GM23338 (cell line): ENCODE results near the gene TFPI2.

ENCODE experiments used
- CREB1 ChIP-seq: fragments of 250-450 bp; sonication (Bioruptor Pico); IDR thresholded peaks from 2 replicates; pipeline ENCODE4 v1.5.0; 2020; ENCODE audit warnings: low read depth, mild to moderate bottlenecking, moderate library complexity
- EZH2 ChIP-seq: fragments of 200-600 bp; sonication (generic); IDR thresholded peaks from one replicate; pipeline ENCODE4 v1.8.0; 2017; ENCODE audit warnings: antibody characterized with exemption, mild to moderate bottlenecking, low read depth; ENCODE audit not compliant: unreplicated experiment
- EZH2phosphoT487 ChIP-seq: fragments of 200-600 bp; sonication (generic); IDR thresholded peaks from one replicate; pipeline ENCODE4 v1.8.1; 2018; ENCODE audit warnings: antibody characterized with exemption; ENCODE audit not compliant: unreplicated experiment
- POLR2AphosphoS5 ChIP-seq: IDR thresholded peaks from 2 replicates; pipeline ENCODE4 v1.6.1; 2016; ENCODE audit warnings: antibody characterized with exemption, low read depth
- ZNF331 ChIP-seq: fragments of 250-450 bp; sonication (Bioruptor Pico); IDR thresholded peaks from 2 replicates; pipeline ENCODE4 v1.5.0; 2020; ENCODE audit warnings: low read depth, mild to moderate bottlenecking, moderate library complexity
- TF ChIP-seq, protein P1 (sequence below), 2 experiments: fragments of 200-600 bp in 1 of 2; sonication (generic) in 1 of 2; conservative IDR thresholded peaks; 2 replicates each; pipeline versions ENCODE4 v1.5.1 to v1.6.1; 2016 to 2017; ENCODE audit warnings: antibody characterized with exemption in 2 of 2, low read depth in 2 of 2, mild to moderate bottlenecking in 2 of 2, moderate library complexity in 1 of 2

DNA sequence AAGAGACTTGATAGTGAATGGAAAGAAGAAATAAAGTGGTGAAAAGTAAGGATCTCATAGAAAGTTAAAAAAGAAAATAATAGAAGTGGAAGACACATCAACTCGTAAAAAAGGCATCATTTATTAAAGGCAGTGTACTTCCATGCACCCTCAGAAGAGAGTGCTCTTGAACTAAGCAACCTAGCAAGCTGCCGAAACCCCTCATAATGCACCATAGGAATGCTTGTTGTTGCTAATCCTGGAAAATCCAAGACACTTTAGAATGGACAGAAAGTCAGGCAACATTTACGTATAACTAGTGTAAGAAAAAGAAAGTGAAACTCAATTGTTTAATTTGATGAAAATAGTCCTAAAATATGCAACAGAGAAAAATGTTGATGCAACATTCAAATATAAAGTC, 12.8 kb downstream of the TFPI2 start:
- TF ChIP-seq, protein P1, sequence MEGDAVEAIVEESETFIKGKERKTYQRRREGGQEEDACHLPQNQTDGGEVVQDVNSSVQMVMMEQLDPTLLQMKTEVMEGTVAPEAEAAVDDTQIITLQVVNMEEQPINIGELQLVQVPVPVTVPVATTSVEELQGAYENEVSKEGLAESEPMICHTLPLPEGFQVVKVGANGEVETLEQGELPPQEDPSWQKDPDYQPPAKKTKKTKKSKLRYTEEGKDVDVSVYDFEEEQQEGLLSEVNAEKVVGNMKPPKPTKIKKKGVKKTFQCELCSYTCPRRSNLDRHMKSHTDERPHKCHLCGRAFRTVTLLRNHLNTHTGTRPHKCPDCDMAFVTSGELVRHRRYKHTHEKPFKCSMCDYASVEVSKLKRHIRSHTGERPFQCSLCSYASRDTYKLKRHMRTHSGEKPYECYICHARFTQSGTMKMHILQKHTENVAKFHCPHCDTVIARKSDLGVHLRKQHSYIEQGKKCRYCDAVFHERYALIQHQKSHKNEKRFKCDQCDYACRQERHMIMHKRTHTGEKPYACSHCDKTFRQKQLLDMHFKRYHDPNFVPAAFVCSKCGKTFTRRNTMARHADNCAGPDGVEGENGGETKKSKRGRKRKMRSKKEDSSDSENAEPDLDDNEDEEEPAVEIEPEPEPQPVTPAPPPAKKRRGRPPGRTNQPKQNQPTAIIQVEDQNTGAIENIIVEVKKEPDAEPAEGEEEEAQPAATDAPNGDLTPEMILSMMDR (conservative IDR thresholded peaks at IDR 0.05; ENCODE audit: low read depth in 2 of 2), result peak in 1 of 2 experiments; percentile 14; a peak in 1 of 4 replicates
- TF ChIP-seq POLR2AphosphoS5 (no peak), EZH2phosphoT487 (no peak), CREB1 (CRISPR knock-in tag) (no peak), ZNF331 (CRISPR knock-in tag) (no peak), EZH2 (no peak)
